Pancreas (tissue), 10 donors: Measurements from ENCODE around the gene KLF4. TPM values are rescaled to one million over a fixed set of nuclear protein-coding genes. Genes with fewer than 3 reads are reported as not detected.
A peak's percentile ranks its signal among the peaks of the same experiment; 100 is the strongest.

Experiments
- ATAC-seq, 4 donors: fragments of 200-7000 bp; cut with Tn5 transposase; one replicate each; pipeline versions ENCODE4 v1.8.0 to v1.9.1; 2020; ENCODE audit warnings: mild to moderate bottlenecking in 4 of 4, moderate library complexity in 4 of 4
- DNase-seq, 6 donors: peaks; one replicate each; pipeline ENCODE4 v3.0.0-alpha.2; 2020
- FAIRE-seq: peaks from 2 replicates; lab custom pipeline; 2012; peaks lifted over from hg19 to GRCh38; lab: Jason Lieb, UNC
- H3K27ac ChIP-seq, 4 donors: fragments of 200-600 bp; sonication (generic); 1 replicate in 3 of 4; 2 replicates in 1 of 4; pipeline versions ENCODE4 v1.5.0 to v1.8.0; 2020
- H3K27me3 ChIP-seq, 4 donors: fragments of 200-600 bp; one replicate each; pipeline ENCODE4 v1.8.0; 2021
- H3K36me3 ChIP-seq, 3 donors: fragments of 200-600 bp; sonication (generic) in 1 of 3; one replicate each; pipeline versions ENCODE4 v1.5.0 to v1.8.0; 2020 to 2021
- H3K4me1 ChIP-seq, 3 donors: fragments of 200-600 bp; one replicate each; pipeline ENCODE4 v1.8.0; 2021
- H3K4me3 ChIP-seq, 4 donors: fragments of 200-600 bp; sonication (generic) in 2 of 4; one replicate each; pipeline versions ENCODE4 v1.5.0 to v1.8.0; 2020 to 2021
- H3K9me3 ChIP-seq, 4 donors: fragments of 200-600 bp; one replicate each; pipeline ENCODE4 v1.8.0; 2021
- WGBS, 2 donors: extraction: QIAGEN DNeasy Blood & Tissue Kit; methylation state at CpG; one replicate each; pipeline ENCODE4 v1.1.7; 2013; 5-methylcytosine and 5-hydroxymethylcytosine counted together
- intact Hi-C, 3 donors: fragments of 100-400 bp; cut with DNase I; formaldehyde crosslinking; loops; one replicate each; pipeline versions ENCODE4 v1.11.1 to v1.14.2; 2022
- polyA plus RNA-seq, 2 donors: library from polyadenylated mRNA; stranded (reverse); fragments of 200-250 nt; gene quantifications; one replicate each; pipeline ENCODE4 v1.2.3, GENCODE V29; 2013
- total RNA-seq, 6 donors: library from RNA; stranded (reverse); fragmentation: NEBNext Ultra II Directional in 4 of 6; extraction: Animal tissue kit (Norgen Biotek cat#: 25700) in 4 of 6; gene quantifications; one replicate each; pipeline versions ENCODE4 v1.2.1 to v1.2.4, GENCODE V29; 2021 to 2023
- TF ChIP-seq, protein P1 (sequence below), 4 donors: fragments of 200-600 bp; sonication (generic) in 3 of 4; IDR thresholded peaks; one replicate each; pipeline versions ENCODE4 v1.5.0 to v1.8.0; 2021; ENCODE audit warnings: antibody characterized with exemption in 4 of 4
- donor health status: healthy with polysubstance abuse.
- donor health status: DM: no; HTN: no; CAD: no; lungs with moderate emphysema.
- donor health status: DM: no; HTN: no; CAD: no.
- donor health status: control.
- donor health status: control.
- donor health status: Bipolar disorder and iron deficiency.
- donor health status: DM: yes; HTN: yes; CAD: no.
- donor health status: DM: no; HTN: no; CAD: no.
- donor health status: DM: no; HTN: no; CAD: no.
- donor health status: DM: yes; HTN: yes; CAD: no.

The KLF4 gene
- total and polyA plus RNA-seq, 8 donors, result 3.2 to 9.9 (median 5.7) TPM

DNA sequence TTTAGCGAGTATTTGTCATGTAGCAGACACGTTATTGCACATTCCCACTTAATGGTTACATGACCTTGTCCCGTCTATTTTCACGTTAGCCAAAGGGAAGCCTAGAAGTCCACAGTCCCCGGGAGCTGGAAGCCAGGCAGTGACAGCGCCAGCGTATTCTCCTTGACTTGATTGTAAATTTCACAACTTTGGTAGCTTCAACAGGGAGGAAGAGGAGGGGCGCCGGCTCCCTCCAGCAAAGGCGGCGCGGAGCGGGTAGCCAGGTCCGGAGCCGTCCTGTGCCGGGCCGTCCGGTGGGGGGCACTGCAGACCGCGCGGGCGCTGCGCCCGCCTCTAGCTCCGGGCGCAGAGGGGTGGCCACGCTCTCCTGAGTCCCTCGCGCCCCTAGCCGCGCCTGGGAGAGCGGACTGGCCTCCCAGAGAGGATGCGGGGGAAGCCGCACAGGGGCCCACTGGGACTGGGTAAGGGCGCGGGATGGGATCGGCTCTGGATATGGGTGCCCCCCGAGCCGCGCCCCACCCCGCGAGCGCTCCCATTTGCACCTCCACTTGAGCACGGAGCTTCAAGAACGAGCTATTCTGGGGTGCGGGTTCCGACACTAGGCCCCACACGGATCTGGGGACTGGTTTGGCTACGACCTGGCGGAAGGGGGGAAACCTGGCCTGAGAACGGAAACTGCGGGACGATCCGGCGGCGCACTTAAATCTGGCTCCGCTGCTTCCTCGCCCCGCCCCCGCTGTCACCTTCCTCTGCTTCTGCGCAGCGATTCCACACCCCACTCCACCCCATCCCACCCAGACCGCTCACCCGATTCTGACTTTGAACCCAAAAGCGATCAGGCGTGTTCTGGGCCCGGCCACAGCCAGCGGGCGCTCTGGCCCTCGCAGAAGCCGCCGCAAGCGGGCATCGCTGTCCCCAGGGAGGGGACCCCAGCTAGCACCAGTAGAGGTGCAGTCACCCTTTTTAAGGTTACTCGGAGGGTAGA is 23.8 kb downstream of the KLF4 start:
- Histone ChIP-seq H3K4me3 (peak overlapping the region in 3 of 4 donors; percentile 18 to 52 (median 35)), H3K27ac (no peak overlapping the region), H3K4me1 (peaks cover 0 to 3% (median 3%) of the 10 kb centered on the region in 3 donors), H3K36me3 (no peaks in the 10 kb centered on the region), H3K27me3 (peaks cover 0 to 10% (median 0%) of the 10 kb centered on the region in 4 donors), H3K9me3 (no peaks in the 10 kb centered on the region)
- ATAC-seq (peak; percentile 96 to 100 (median 99)), FAIRE-seq (no peak), DNase-seq (peak; percentile 19 to 86 (median 62))
- intact Hi-C loops, result no loop called here
- TF ChIP-seq, protein P1, sequence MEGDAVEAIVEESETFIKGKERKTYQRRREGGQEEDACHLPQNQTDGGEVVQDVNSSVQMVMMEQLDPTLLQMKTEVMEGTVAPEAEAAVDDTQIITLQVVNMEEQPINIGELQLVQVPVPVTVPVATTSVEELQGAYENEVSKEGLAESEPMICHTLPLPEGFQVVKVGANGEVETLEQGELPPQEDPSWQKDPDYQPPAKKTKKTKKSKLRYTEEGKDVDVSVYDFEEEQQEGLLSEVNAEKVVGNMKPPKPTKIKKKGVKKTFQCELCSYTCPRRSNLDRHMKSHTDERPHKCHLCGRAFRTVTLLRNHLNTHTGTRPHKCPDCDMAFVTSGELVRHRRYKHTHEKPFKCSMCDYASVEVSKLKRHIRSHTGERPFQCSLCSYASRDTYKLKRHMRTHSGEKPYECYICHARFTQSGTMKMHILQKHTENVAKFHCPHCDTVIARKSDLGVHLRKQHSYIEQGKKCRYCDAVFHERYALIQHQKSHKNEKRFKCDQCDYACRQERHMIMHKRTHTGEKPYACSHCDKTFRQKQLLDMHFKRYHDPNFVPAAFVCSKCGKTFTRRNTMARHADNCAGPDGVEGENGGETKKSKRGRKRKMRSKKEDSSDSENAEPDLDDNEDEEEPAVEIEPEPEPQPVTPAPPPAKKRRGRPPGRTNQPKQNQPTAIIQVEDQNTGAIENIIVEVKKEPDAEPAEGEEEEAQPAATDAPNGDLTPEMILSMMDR (IDR thresholded peaks at IDR 0.05), result peak; percentile 42 to 86 (median 76)
- 7 to 8% methylated on average over 62 to 75 of the region's 75 CpGs for WGBS, 2 donors

DNA sequence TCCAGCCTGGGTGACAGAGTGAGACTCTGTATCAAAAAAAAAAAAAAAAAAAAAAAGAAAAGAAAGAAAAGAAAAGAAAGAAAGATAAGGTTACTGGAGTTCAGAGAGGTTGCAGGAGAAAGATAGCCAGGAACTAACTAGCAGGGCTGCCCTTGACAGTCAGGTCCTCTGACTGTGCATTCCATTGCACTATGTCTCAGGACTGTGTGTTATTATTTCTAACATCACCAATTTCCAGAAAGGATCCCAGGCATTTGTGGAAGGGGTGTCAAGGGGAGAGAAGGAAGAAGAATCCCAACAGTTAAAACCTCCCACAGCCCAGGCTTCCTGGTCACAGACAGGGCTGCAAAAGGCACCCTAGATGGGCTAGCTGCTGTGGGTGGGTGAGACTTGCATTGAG is 25.1 kb downstream of the KLF4 start:
- Histone ChIP-seq H3K27ac (no peak overlapping the region), H3K4me1 (peaks cover 0 to 3% (median 3%) of the 10 kb centered on the region in 3 donors), H3K27me3 (peaks cover 0 to 10% (median 0%) of the 10 kb centered on the region in 4 donors), H3K36me3 (no peaks in the 10 kb centered on the region), H3K4me3 (no peak overlapping the region), H3K9me3 (no peaks in the 10 kb centered on the region)
- intact Hi-C loops, result no loop called here
- FAIRE-seq (no peak), ATAC-seq (no peak), DNase-seq (no peak)
- TF ChIP-seq, protein P1 (IDR thresholded peaks at IDR 0.05), result no peak

DNA sequence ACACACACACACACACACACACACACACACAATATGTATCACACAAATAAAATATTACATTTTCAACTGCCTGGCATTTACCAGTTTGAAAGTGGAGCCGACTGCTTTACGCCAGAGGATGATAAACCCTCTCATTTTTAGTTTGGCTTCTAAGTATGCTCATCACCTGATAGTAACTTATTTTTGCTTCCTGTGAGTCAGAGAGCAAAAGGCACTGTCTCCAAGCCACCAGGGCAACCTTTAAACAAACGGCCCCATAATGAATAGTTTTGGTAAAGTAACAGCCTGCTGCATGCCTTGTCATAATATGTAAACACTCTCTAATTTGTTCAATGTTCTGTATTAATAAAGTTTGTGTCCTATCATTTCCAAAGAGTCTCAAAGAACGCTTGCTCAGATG is 26.9 kb downstream of the KLF4 start:
- H3K4me3 ChIP-seq, result no peak overlapping the region
- no peaks in the 10 kb centered on the region for H3K36me3 ChIP-seq
- no peak overlapping the region for H3K27ac ChIP-seq
- TF ChIP-seq, protein P1 (IDR thresholded peaks at IDR 0.05), result no peak
- no peak for ATAC-seq
- no peak for DNase-seq
- intact Hi-C loops, result no loop called here
- no peak for FAIRE-seq
- WGBS, 2 donors, result 55 to 57% methylated on average over 4 of the region's 4 CpGs
- H3K9me3 ChIP-seq, result no peaks in the 10 kb centered on the region
- peaks cover 0 to 10% (median 1%) of the 10 kb centered on the region in 4 donors for H3K27me3 ChIP-seq
- H3K4me1 ChIP-seq, result peaks cover 0 to 3% (median 3%) of the 10 kb centered on the region in 3 donors

DNA sequence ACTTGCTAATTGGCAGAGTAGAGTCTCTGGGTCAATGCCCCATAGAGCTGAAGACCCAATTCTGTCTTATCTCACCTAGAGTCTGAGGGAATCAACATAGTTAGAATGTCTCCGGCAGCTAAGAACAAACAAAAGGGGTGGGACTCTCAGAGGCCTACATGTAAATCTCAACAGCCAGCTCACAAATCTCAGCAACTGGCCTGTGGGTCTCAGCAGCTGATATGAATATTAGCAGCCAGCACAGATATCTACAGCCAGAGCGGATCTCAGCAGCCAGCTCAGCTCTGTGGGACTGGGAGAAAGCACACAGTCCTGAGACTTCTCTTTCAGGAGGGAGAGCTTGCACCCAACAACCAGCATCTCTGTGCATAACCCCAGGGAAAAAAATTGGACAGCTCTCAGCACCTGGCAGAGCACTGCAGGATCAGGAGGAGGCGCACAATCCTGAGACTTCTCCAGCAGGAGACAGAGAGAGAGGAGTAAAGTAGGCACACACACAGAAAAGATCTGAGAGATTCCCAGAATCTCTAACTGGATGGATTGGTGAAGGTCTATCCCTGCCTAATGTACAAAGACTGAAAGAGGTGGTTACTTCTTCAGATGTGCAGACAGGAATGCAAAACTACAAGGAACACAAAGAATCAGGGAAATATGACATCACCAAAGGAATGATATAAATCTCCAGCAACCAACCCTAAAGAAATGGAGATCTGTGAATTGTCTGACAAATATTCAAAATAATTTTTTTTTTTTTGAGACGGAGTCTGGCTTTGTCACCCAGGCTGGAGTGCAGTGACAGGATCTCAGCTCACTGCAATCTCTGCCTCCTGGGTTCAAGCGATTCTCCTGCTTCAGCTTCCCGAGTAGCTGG is 29.2 kb downstream of the KLF4 start:
- no peak for DNase-seq

More for the DNA sequence above, 29.2 kb downstream of the KLF4 start:
- H3K9me3 ChIP-seq, result no peaks in the 10 kb centered on the region
- no peak for FAIRE-seq
- intact Hi-C loops, result no loop called here
- no peaks in the 10 kb centered on the region for H3K36me3 ChIP-seq
- WGBS, 2 donors, result 78 to 84% methylated on average over 6 of the region's 6 CpGs
- H3K27ac ChIP-seq, result no peak overlapping the region
- TF ChIP-seq, protein P1 (IDR thresholded peaks at IDR 0.05), result no peak
- no peaks in the 10 kb centered on the region for H3K4me1 ChIP-seq
- ATAC-seq, result no peak
- peaks cover 0 to 10% (median 1%) of the 10 kb centered on the region in 4 donors for H3K27me3 ChIP-seq
- H3K4me3 ChIP-seq, result no peak overlapping the region
